ENCODE measurements around the gene CACNA2D4. TPM values are rescaled to one million over a fixed set of nuclear protein-coding genes. Genes with fewer than 3 reads are reported as not detected.

Gene CACNA2D4
- total RNA-seq, 1 experiment from 2014 or later: 0.74 TPM

Other genes starting within 250 kb of the CACNA2D4 start
- 29.9 and 30.0 TPM in 2 replicates for gene ADIPOR2, start 227.6 kb downstream of the CACNA2D4 start, total RNA-seq (2014; rRNA removed; shearing (Covaris generic))
- gene LRTM2, start 98.1 kb downstream of the CACNA2D4 start, total RNA-seq (2014; rRNA removed; shearing (Covaris generic)): 0.36 TPM in 1 of 2 replicates, not detected in the other
- 7.6 and 8.3 TPM in 2 replicates for gene DCP1B, start 85.8 kb upstream of the CACNA2D4 start, total RNA-seq (2014; rRNA removed; shearing (Covaris generic))
- 0.65 and 1.8 TPM in 2 replicates for gene CACNA1C, start 134.3 kb upstream of the CACNA2D4 start, total RNA-seq (2014; rRNA removed; shearing (Covaris generic))